ENCODE measurements around the gene ALDH1A1. TPM values are rescaled to one million over a fixed set of nuclear protein-coding genes. Genes with fewer than 3 reads are reported as not detected.

ALDH1A1 gene
- total RNA-seq, 1 donor from 2014 or later: 0.27 TPM

DNA sequence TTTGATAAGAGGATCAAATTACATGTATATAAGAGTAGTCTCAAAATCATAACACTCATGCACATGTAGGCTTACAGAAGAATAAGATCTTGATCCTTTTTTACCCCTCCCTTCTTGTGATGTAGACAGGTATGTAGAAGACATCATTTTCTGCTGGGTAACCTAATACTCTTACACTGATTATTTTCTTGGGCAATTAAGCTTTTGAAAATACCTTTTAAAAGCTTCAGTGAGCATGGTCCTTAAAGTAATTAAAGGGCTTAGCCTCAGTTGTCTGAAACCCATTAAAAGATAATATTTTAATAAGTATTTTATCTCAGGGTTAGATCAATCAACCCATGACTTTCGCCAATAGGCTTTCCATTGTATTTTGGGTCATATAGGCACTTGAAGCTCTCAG lies 50.6 kb downstream of the ALDH1A1 start:
- H3K4me1 Mint-ChIP-seq (ENCODE audit: low read depth): no peaks in the 10 kb centered on the region
- no peak overlapping the region for H3K4me3 Mint-ChIP-seq (ENCODE audit: unreplicated experiment)
- no peaks in the 10 kb centered on the region for H3K36me3 Mint-ChIP-seq (ENCODE audit: low read depth)
- H3K9me3 Mint-ChIP-seq (ENCODE audit: low read depth): no peaks in the 10 kb centered on the region
- no peak overlapping the region for H3K27ac Mint-ChIP-seq (ENCODE audit: unreplicated experiment)
- no peak for DNase-seq (ENCODE audit: low spot score)
- peaks cover 9% of the 10 kb centered on the region for H3K27me3 Mint-ChIP-seq (ENCODE audit: low read depth)
- TF ChIP-seq, protein P1, sequence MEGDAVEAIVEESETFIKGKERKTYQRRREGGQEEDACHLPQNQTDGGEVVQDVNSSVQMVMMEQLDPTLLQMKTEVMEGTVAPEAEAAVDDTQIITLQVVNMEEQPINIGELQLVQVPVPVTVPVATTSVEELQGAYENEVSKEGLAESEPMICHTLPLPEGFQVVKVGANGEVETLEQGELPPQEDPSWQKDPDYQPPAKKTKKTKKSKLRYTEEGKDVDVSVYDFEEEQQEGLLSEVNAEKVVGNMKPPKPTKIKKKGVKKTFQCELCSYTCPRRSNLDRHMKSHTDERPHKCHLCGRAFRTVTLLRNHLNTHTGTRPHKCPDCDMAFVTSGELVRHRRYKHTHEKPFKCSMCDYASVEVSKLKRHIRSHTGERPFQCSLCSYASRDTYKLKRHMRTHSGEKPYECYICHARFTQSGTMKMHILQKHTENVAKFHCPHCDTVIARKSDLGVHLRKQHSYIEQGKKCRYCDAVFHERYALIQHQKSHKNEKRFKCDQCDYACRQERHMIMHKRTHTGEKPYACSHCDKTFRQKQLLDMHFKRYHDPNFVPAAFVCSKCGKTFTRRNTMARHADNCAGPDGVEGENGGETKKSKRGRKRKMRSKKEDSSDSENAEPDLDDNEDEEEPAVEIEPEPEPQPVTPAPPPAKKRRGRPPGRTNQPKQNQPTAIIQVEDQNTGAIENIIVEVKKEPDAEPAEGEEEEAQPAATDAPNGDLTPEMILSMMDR (IDR thresholded peaks at IDR 0.05): no peak

DNA sequence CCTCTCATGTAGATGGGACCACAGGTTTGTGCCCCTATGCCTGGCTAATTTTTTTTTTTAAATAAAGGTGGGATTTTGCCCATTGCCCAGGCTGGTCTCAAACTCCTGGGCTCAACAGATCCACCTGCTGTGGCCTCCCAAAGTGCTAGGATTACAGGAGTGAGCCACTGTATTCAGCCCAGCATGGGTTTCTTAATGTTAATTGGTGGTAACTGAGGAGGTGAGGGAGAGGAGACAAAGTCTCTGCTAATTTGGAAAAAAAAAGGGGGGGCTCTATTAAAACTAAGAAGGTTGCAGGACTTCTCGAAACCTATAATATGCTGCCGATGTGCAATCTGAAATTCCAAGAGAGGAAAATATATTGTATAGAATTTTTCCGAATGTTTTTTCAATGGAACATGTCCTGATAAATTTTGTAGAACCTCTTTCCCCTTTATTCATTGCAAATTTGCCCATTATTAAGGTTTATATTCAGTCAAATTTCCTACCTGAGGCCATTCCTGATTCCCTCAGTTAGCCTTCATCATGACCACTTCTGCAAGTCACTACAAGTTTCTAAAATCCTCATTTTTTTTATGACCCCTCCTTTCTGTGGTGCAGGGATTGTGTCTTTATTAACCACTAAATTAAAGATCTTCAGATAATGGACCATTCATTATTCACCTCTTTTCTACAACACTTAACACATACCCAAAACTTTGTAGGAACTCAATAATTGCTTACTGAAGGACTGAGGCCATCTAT lies 52.9 kb downstream of the ALDH1A1 start:
- Mint-ChIP-seq H3K4me3 (ENCODE audit: unreplicated experiment) (no peak overlapping the region), H3K27me3 (ENCODE audit: low read depth) (peaks cover 9% of the 10 kb centered on the region), H3K36me3 (ENCODE audit: low read depth) (no peaks in the 10 kb centered on the region), H3K9me3 (ENCODE audit: low read depth) (no peaks in the 10 kb centered on the region), H3K4me1 (ENCODE audit: low read depth) (no peaks in the 10 kb centered on the region), H3K27ac (ENCODE audit: unreplicated experiment) (no peak overlapping the region)
- TF ChIP-seq, protein P1 (IDR thresholded peaks at IDR 0.05): no peak
- no peak for DNase-seq (ENCODE audit: low spot score)

DNA sequence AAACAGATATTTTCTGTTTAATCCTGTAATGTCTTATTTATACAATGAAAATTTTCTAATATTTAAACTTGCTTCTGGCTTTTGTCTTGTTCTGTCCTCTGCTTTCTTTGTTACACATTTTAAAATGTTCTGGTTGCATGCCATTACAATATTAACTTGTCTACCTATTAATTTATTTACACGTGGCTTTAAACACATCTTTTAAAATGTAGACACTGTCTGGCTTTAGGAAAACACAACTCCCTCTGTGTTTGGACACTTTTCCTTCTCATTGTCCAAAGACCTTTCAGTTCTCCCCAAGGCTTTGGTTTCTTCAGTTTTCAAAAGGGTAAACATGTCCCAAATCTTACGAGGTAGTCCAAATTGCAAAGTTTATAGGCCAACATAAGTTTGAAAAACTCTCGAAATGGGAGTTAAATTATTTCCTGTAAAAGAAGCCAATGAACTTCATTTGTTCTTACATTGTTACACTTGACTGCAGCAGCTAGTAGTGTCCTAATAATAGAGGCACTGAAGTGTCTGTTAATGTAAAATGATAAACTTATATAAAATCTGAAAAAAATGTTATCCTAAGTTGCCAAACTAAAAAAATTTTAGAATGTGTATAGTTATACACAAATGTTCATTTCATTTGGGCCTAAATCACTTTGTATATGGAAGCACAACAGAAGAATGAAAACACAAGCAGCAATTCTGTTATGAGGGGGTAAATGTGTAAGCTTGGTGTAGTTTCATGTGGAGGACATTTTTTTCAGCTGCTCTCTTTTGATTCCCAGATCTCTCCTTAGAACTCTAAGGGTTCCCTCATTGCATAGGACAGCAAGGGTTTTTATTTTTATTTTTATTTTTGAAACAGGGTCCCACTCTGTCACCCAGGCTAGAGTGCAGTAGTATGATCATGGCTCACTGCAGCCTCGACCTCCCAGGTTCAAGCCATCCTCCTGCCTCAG lies 53.8 kb downstream of the ALDH1A1 start:
- no peaks in the 10 kb centered on the region for H3K36me3 Mint-ChIP-seq (ENCODE audit: low read depth)
- TF ChIP-seq, protein P1 (IDR thresholded peaks at IDR 0.05): no peak
- no peaks in the 10 kb centered on the region for H3K4me1 Mint-ChIP-seq (ENCODE audit: low read depth)
- no peak for DNase-seq (ENCODE audit: low spot score)
- H3K27me3 Mint-ChIP-seq (ENCODE audit: low read depth): peaks cover 7% of the 10 kb centered on the region
- H3K9me3 Mint-ChIP-seq (ENCODE audit: low read depth): no peaks in the 10 kb centered on the region
- no peak overlapping the region for H3K27ac Mint-ChIP-seq (ENCODE audit: unreplicated experiment)
- no peak overlapping the region for H3K4me3 Mint-ChIP-seq (ENCODE audit: unreplicated experiment)

DNA sequence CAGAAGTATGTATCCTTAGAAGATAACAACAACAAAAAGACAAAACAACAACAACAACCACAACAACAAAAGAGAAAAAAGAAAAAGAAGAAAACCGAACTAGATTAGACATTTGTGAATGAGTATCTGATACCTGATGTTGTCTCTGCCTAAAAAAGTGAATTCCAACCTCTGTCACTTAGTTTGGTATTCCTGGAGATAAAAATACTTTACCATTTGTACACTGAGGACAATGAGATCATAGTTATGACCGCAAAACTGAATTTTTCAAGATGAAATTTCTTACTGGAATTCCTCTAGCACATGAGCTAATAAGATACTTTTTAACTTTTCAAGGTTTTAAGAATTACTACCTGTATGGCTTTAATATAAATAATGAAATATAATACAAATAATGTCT lies 54.5 kb downstream of the ALDH1A1 start:
- H3K9me3 Mint-ChIP-seq (ENCODE audit: low read depth): no peaks in the 10 kb centered on the region
- H3K36me3 Mint-ChIP-seq (ENCODE audit: low read depth): no peaks in the 10 kb centered on the region
- no peak overlapping the region for H3K4me3 Mint-ChIP-seq (ENCODE audit: unreplicated experiment)
- DNase-seq (ENCODE audit: low spot score): no peak
- no peak overlapping the region for H3K27ac Mint-ChIP-seq (ENCODE audit: unreplicated experiment)
- H3K4me1 Mint-ChIP-seq (ENCODE audit: low read depth): no peaks in the 10 kb centered on the region
- TF ChIP-seq, protein P1 (IDR thresholded peaks at IDR 0.05): no peak
- H3K27me3 Mint-ChIP-seq (ENCODE audit: low read depth): peaks cover 7% of the 10 kb centered on the region

DNA sequence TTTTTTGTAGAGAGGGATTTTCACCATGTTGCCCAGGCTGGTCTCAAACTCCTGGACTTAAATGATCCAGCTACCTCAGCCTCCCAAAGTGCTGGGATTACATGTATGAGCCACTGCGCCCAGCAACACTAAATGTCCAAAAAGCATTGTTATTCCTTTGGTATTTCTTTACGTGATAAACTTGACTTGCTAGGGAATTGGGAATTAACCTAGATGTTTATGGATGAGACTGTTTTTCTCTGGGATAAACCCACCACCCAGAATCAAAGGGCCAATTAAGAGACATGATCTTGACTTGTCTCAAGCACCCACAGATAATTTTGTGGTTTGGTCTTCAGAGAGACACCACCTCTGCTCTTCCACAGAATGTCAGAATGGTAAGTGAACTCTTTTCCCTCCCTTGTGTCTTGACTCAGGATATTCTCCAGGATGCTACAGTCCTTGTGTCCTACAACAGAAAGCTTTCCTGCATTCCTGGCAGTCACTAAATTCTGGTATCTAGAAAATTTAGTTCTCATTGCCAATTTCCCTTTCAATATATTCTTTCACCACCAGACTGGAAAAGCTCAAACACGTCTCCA lies 55.7 kb downstream of the ALDH1A1 start:
- no peaks in the 10 kb centered on the region for H3K4me1 Mint-ChIP-seq (ENCODE audit: low read depth)
- TF ChIP-seq, protein P1 (IDR thresholded peaks at IDR 0.05): no peak
- H3K4me3 Mint-ChIP-seq (ENCODE audit: unreplicated experiment): no peak overlapping the region
- peaks cover 13% of the 10 kb centered on the region for H3K27me3 Mint-ChIP-seq (ENCODE audit: low read depth)
- H3K9me3 Mint-ChIP-seq (ENCODE audit: low read depth): no peaks in the 10 kb centered on the region
- DNase-seq (ENCODE audit: low spot score): no peak
- no peaks in the 10 kb centered on the region for H3K36me3 Mint-ChIP-seq (ENCODE audit: low read depth)
- no peak overlapping the region for H3K27ac Mint-ChIP-seq (ENCODE audit: unreplicated experiment)

Measured in chondrocyte (in vitro differentiated cells).